ENCODE data around the gene ARHGEF4.

Gene ARHGEF4

GRCh38 chr2:130917006-130917688 lies 80.4 kb downstream of the ARHGEF4 start:
- no peak for DNase-seq (ENCODE audit: low read depth in 3 of 3)

GRCh38 chr2:130918393-130918792 lies 81.7 kb downstream of the ARHGEF4 start:
- no peak for DNase-seq (ENCODE audit: low read depth in 3 of 3)

GRCh38 chr2:130920415-130921163 lies 83.9 kb downstream of the ARHGEF4 start:
- peak; percentile 20 to 34 (median 34) for DNase-seq (ENCODE audit: low read depth in 3 of 3)

DNA sequence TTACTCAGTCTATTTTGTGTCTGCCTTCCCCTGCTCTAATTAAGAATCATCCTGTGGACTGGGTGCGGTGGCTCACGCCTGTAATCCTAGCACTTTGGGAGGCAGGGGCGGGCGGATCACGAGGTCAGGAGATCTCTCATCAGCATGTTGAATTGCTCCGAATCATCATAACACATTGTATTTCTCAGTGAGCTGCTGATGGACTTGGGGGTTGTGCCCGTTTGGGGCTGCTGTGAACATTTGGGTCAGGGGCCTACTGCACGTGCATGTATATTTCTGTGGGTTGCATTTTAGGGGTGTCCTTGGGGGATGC lies 84.4 kb downstream of the ARHGEF4 start:
- DNase-seq (ENCODE audit: low read depth in 3 of 3), result no peak

DNA sequence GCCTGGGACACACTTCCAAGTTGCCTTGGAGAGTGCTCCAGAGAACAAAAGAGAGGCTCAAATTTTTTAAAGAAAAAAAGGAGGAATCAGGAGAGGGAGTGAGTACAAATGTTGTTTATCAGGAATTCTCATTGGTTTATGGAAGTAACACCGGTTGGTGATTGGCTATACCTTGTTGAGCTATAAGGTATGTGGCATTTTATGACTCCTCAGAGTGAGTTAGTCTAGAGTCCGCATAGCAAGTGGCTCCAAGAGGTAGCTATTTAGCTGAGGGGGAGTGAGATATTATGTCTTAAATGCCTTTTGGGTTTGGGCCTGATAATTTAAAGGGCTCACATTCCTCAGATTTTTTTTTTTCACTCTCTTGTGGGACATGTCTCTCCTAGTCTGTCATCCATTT lies 85.7 kb downstream of the ARHGEF4 start:
- no peak for DNase-seq (ENCODE audit: low read depth in 3 of 3)

DNA sequence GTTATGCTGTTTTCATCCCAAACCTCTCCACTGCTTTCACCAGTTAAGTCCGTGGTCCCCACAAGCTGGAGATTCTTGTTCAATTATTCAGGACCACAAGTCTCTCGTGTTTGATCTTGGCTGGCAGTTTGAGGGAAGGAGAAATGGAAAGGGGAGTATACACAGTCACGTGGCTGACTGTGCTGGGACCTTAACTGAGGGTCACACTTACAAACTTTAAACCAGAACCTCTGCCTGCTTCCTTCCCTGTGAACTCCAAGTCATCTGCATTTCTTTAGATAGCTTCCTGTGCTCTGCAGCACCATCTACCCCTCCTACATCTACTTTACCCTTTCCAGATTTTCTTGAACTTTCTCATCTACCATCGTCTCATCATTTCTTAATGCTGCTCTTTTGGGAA lies 91.7 kb downstream of the ARHGEF4 start:
- DNase-seq (ENCODE audit: low read depth in 3 of 3), result no peak

- DNase-seq (ENCODE audit: low read depth in 3 of 3), result no peak
Measured at GRCh38 chr2:130930740-130931659, 94.3 kb downstream of the ARHGEF4 start.

DNA sequence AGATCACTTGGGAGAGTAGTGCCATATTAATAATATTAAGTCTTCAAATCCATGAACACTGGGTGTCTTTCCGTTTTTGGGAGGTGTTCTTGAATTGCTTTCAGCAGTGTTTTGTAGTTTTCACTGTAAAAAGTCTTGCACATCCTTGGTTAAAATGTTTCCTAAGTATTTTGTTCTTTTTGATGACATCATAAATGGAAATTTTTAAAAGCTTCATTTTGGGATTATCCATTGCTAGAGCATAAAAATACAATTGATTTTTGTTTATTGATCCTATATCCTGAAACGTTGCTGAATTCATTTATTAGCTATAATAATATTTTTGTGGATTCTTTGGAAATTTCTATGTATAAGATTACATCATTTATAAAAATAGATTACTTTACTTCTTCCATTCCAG lies 96.8 kb downstream of the ARHGEF4 start:
- no peak for DNase-seq (ENCODE audit: low read depth in 3 of 3)

DNA sequence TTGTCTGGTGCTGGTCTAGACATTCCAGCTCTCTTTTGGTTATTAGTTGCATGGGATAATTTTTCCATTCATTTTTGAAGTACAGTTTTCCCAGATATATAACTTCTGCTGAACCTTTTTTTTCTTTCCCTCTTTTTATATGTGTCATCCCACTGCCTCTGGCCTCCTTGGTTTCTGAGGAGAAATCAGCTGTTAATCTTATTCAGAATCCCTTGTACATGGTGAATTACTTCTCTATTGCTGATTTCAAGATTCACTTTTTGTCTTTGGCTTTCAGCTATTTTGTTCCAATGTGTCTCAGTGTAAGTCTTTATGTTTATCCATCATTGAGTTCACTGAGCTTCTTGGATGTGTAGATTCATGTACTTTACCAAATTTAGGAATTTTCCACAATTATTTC lies 99.7 kb downstream of the ARHGEF4 start:
- no peak for DNase-seq (ENCODE audit: low read depth in 3 of 3)

GRCh38 chr2:130947967-130948366 lies 111.3 kb downstream of the ARHGEF4 start:
- DNase-seq (ENCODE audit: low read depth in 3 of 3), result no peak

- no peak for DNase-seq (ENCODE audit: low read depth in 3 of 3)
Measured at GRCh38 chr2:130949954-130950353, 113.2 kb downstream of the ARHGEF4 start.

- DNase-seq (ENCODE audit: low read depth in 3 of 3), result no peak
Measured at GRCh38 chr2:130951018-130951417, 114.3 kb downstream of the ARHGEF4 start.

DNA sequence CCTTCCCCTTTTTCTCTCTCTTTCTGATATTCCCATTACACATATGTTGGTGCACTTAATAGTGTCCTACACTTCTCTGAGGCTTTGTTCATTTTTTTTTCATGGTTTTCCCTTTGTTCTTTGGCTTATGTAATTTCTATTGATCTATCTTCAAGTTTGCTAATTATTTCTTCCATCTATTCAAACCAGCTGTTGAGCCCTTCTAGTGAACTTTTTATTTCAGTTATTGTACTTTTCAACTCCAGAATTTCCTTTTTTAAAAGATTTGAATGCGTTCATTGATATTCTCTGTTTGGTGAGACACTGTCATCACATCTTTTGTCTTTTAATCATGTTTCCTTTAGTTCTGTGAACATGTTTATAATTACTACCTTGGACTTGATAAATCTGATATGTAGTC lies 118.2 kb downstream of the ARHGEF4 start:
- no peak for DNase-seq (ENCODE audit: low read depth in 3 of 3)

DNA sequence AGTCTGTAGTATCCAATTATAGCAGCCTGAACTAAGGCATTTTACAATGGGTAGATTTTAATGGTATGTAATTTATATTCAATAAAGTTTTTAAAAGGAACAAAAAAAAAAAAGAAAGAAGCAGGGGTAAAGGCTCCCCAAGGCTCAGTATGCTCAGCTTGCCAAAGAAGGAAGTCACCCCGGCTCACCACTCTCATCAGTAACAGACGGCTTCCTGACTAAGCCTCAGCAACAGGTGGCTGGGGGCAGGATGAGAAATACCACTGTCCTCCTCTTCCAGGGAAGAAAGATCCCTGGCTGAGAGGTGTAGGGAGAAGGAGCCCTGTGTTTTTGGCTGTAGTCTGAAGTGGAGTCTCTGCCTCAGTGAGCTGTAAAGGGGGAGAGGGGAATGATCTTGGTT lies 121.2 kb downstream of the ARHGEF4 start:
- no peak for DNase-seq (ENCODE audit: low read depth in 3 of 3)

DNA sequence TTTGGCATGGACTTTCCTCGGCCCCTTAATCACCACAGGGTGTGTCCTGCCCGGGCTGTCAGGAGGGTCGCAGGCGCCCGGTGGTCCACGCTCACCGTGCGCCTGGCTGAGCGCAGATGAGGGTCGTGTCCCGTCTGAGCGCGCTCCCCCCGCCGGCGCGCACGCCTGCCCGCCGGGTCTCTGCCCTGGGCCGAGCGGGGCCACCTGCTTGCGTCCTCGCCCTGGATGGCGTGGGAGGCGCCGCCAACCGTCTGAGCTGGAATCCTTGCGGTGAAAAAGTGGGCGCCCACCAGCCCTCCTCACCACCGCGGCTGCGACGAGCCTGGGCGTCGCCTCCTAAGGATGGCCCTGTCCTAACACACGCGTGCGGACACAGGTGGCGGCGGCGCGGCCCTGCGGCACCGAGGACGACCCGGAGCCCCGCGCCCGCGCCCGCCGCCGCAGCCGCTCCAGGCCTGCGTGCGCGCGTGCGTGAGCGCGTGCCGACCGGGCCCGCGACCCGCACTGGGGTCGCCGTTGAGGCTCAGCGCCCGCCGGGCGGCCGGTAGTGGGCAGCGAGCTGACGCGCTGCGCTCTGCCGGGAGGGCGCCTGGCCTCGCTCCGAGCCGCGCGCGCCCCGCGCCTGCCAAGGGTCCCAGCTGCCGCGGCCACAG lies 126.6 kb downstream of the ARHGEF4 start:
- no peak for DNase-seq (ENCODE audit: low read depth in 3 of 3)

DNA sequence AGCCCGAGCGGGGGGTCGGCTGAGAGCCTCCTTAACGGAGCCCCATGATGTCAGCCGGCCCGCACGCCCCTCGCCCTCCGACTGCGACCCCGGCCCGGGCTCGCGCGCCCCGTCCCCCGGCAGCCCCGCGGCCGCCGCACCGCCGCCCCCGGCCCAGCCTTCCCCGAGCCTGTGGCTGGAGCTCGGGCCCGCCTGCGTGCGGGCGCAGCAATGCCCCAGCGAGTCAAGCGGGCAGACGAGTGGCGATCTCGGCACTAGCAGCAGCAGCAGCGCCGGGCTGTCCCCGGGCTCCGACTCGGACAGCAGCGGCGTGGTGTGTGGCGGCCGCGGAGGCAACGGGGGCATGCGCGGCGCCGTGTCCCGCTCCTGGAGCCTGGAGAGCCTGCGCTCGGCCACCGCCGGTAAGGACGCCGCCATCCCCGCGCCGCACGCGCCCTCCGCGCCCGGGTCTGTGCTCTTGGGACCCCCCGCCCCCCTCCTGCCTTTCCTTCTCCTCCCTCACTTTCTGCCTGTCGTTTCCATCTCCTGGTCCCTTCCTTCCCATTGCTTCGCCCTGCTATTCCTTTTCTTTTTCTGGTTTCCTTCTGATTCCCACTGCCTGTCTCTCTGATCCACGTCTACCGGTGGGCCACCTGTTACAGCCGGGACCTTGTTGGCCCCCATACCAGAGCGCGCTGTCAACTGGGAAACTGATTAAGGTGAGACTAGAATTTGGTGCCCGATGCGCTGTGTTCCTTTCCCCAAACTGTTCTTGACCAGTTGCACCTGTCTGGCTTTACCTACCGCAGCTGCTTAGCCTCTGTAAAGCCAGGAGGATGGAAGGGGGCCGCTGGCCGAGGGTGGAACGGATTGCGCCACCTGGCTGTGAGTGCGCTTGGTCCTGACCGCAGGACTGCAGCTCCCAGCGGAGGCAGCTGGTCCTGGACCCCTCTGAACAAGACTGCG lies 127.4 kb downstream of the ARHGEF4 start:
- no peak for DNase-seq (ENCODE audit: low read depth in 3 of 3)

GRCh38 chr2:130964931-130965330 lies 128.2 kb downstream of the ARHGEF4 start:
- DNase-seq (ENCODE audit: low read depth in 3 of 3), result no peak

DNA sequence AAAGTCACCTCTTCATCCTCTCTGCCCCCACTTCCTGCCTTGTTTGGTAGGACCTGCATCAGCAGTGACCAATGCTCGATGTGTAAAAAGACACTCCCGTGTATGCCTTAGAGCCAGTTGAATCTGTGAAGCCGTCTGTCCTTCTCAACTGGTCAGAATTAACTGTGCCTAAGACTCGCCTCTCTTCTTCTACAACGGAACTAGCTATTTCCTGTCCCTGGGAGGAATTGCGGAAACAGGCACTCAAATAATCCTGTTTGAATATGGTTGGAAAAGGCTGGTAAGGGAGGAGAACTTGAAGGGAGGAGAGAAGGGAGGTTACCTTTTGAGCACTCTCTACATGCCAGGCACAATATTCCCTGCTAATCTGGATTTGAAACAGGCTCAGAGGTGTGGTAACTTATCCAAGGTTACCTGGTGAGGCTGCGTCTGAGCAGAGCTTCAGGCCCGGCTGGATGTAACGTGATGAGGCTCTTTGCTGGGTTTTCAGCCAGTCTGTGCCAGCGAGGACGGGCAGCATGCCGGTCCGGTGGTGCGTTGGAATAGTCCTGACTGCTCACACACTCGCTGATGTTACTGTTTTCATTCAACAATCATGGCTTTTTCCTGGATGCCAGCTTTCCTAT lies 129.5 kb downstream of the ARHGEF4 start:
- no peak for DNase-seq (ENCODE audit: low read depth in 3 of 3)

- no peak for DNase-seq (ENCODE audit: low read depth in 3 of 3)
Measured at GRCh38 chr2:130966775-130967490, 130.2 kb downstream of the ARHGEF4 start.

DNA sequence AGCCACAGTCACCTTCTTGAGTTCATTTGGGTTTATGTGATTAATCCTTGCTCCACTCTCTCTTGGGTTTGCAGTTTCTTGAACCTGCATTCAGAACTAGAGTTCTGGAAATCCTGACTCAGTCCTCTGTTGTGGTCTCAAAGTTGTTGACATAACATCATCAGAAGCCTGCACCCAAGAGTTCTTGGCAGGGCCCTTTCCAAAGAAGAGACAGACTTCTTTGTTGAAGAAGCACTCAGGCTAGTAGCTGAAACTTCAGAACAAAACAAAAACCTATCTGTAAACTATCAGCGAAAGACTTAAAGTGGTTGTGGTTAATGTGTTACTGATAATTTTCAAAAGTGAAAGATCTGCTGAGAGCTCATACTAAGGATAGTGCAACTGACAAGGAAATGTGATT lies 135.7 kb downstream of the ARHGEF4 start:
- DNase-seq (ENCODE audit: low read depth in 3 of 3), result no peak

Data from stimulated activated CD4-positive, alpha-beta T cell treated with anti-CD3 and anti-CD28 coated beads, TNF-alpha, amount 100 ng/mL, for 4 hours (primary cell).